ENCODE results near the gene BPTF. TPM values are rescaled to one million over a fixed set of nuclear protein-coding genes. Genes with fewer than 3 reads are reported as not detected.

The BPTF gene
- total and polyA plus RNA-seq, 12 donors = 17.3 to 91.6 (median 62.2) TPM

- peaks cover 0 to 6% of the 10 kb centered on the region in 2 donors for H3K4me1 ChIP-seq (replicated peaks in 1 of 2)
Observed at GRCh38 chr17:67868176-67868575, 42.9 kb downstream of the BPTF start.

GRCh38 chr17:67879662-67880061, 54.4 kb downstream of the BPTF start:
- H3K27me3 ChIP-seq = no peaks in the 10 kb centered on the region
- intact Hi-C loops (cut with DNase I) = loop anchor here in 1 of 2 donors (10.0 kb wide), 1 partner anchor 65 kb away; no protein-coding TSS in a partner anchor
- 81 to 89% (median 85%) methylated on average over 5 of the region's 5 CpGs for WGBS, 4 donors
- H3K4me1 ChIP-seq (replicated peaks in 1 of 2) = no peaks in the 10 kb centered on the region
- no peak for TF ChIP-seq POLR2A (IDR thresholded peaks at IDR 0.05)
- TF ChIP-seq, protein P1, sequence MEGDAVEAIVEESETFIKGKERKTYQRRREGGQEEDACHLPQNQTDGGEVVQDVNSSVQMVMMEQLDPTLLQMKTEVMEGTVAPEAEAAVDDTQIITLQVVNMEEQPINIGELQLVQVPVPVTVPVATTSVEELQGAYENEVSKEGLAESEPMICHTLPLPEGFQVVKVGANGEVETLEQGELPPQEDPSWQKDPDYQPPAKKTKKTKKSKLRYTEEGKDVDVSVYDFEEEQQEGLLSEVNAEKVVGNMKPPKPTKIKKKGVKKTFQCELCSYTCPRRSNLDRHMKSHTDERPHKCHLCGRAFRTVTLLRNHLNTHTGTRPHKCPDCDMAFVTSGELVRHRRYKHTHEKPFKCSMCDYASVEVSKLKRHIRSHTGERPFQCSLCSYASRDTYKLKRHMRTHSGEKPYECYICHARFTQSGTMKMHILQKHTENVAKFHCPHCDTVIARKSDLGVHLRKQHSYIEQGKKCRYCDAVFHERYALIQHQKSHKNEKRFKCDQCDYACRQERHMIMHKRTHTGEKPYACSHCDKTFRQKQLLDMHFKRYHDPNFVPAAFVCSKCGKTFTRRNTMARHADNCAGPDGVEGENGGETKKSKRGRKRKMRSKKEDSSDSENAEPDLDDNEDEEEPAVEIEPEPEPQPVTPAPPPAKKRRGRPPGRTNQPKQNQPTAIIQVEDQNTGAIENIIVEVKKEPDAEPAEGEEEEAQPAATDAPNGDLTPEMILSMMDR (IDR thresholded peaks at IDR 0.05) = no peak
- no peaks in the 10 kb centered on the region for H3K9me3 ChIP-seq (replicated peaks in 1 of 3)
- H3K4me3 ChIP-seq = no peak overlapping the region
- H3K27ac ChIP-seq = no peak overlapping the region
- no peak for DNase-seq
- H3K36me3 ChIP-seq (replicated peaks in 1 of 2) = peaks cover 0 to 16% of the 10 kb centered on the region in 2 donors

More at GRCh38 chr17:67868176-67868575, 42.9 kb downstream of the BPTF start:
- TF ChIP-seq, protein P1 (IDR thresholded peaks at IDR 0.05) = no peak
- no peak for TF ChIP-seq POLR2A (IDR thresholded peaks at IDR 0.05)
- intact Hi-C loops (cut with DNase I) = no loop called here
- Histone ChIP-seq H3K4me3 (no peak overlapping the region), H3K9me3 (replicated peaks in 1 of 3) (no peaks in the 10 kb centered on the region), H3K27ac (no peak overlapping the region), H3K36me3 (replicated peaks in 1 of 2) (peaks cover 0 to 3% of the 10 kb centered on the region in 2 donors), H3K27me3 (no peaks in the 10 kb centered on the region)
- no peak for DNase-seq

DNA sequence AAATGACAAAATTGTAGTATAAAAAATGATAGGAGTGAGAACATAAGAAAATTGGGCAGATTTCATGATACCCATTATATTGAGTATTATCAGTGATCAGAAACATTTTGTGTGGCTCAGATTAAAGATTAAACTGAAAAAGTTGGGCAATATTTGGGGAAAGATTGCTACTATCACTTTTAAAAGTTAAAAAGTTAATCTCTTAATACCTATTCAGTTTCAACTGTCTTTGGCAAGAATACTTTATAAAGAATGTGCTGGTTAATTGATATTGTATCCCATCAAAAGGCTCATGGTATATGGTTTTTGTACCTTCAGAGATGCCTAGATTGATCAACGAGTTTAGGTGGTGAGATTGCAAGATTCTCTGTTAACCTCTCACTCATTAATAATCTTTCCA, 55.8 kb downstream of the BPTF start:
- TF ChIP-seq POLR2A (IDR thresholded peaks at IDR 0.05) = no peak
- TF ChIP-seq, protein P1 (IDR thresholded peaks at IDR 0.05) = no peak
- peaks cover 0 to 4% of the 10 kb centered on the region in 2 donors for H3K36me3 ChIP-seq (replicated peaks in 1 of 2)
- 89 to 97% (median 95%) methylated on average over 1 of the region's 1 CpG for WGBS, 4 donors
- H3K9me3 ChIP-seq (replicated peaks in 1 of 3) = no peaks in the 10 kb centered on the region
- no peak overlapping the region for H3K27ac ChIP-seq
- H3K4me3 ChIP-seq = no peak overlapping the region
- H3K4me1 ChIP-seq (replicated peaks in 1 of 2) = no peaks in the 10 kb centered on the region
- intact Hi-C loops (cut with DNase I) = no loop called here
- no peaks in the 10 kb centered on the region for H3K27me3 ChIP-seq
- DNase-seq = no peak

DNA sequence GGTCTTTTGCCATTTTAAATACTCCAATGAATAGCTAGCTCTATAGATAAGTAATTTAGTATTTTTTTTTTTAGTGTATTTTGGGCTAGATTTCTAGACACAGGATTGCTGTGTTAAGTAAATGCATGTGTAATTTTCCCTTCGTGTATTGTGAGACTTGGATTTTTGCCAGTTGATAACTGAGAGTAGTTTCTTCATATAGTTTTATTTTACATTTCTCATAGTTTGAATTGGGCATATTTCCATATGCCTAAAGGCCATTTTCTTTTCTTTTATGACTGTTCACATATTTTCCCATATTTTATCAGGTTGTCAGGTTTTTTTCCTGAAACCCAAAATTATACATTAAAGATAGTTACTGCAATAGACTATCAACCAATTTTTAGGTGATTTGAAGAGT, 59.4 kb downstream of the BPTF start:
- Histone ChIP-seq H3K4me3 (no peak overlapping the region), H3K36me3 (replicated peaks in 1 of 2) (peaks cover 0 to 8% of the 10 kb centered on the region in 2 donors), H3K27ac (no peak overlapping the region), H3K4me1 (replicated peaks in 1 of 2) (no peaks in the 10 kb centered on the region), H3K9me3 (replicated peaks in 1 of 3) (no peaks in the 10 kb centered on the region), H3K27me3 (no peaks in the 10 kb centered on the region)
- TF ChIP-seq POLR2A (IDR thresholded peaks at IDR 0.05) = no peak
- TF ChIP-seq, protein P1 (IDR thresholded peaks at IDR 0.05) = no peak
- DNase-seq = no peak
- 35 to 49% (median 38%) methylated on average over 1 of the region's 1 CpG for WGBS, 4 donors
- intact Hi-C loops (cut with DNase I) = no loop called here

Measured in adrenal gland (tissue), 12 donors.